GM21576 (cell line): ENCODE data around the gene PRDM13.
"Not testable (repeated sequence)": the region's sequence is repeated elsewhere in the genome, so short reads cannot be mapped to it uniquely, and the experiment has no call there.

Experiments
- ATAC-seq: cut with Tn5 transposase; IDR thresholded peaks from one replicate; pipeline ENCODE4 v1.9.1; 2021; ENCODE audit warnings: mild to moderate bottlenecking, moderate library complexity; ENCODE audit not compliant: unreplicated experiment

Gene PRDM13

DNA sequence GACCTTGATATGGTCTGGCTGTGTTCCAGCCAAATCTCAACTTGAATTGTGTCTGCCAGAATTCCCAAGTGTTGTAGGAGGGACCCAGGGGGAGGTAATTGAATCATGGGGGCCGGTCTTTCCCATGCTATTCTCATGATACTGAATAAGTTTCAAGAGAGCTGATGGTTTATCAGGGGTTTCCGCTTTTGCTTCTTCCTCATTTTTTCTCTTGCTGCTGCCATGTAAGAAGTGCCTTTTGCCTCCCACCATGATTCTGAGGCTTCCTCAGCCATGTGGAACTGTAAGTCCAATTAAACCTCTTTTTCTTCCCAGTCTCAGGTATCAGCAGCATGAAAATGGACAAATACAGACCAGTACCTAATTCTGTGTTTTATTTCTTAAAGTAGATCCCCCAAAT, 15.4 kb downstream of the PRDM13 start:
- ATAC-seq = not testable (repeated sequence)

GRCh38 chr6:99629293-99629692, 22.7 kb downstream of the PRDM13 start:
- ATAC-seq = no peak

DNA sequence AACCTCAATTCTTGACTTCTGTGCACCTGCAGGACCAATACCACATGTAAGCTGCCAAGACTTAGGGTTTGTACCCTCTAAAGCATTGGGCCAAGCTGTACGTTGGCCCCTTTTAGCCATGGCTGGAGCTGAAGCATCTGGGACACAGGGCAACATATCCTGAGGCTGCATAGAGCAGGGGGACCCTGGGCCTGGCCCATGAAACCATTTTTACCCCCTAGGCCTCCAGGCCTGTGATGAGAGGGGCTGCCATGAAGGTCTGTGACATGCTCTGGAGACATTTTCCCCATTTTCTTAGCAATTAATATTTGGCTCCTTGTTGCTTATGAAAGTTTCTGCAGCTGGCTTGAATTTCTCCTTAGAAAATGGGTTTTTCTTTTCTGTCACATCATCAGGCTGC, 31.0 kb downstream of the PRDM13 start:
- no peak for ATAC-seq

GRCh38 chr6:99638358-99638757, 31.7 kb downstream of the PRDM13 start:
- not testable (repeated sequence) for ATAC-seq

GRCh38 chr6:99641270-99641669, 34.6 kb downstream of the PRDM13 start:
- ATAC-seq = no peak

GRCh38 chr6:99645986-99646385, 39.4 kb downstream of the PRDM13 start:
- no peak for ATAC-seq

GRCh38 chr6:99650091-99650571, 43.5 kb downstream of the PRDM13 start:
- not testable (repeated sequence) for ATAC-seq

- no peak for ATAC-seq
Measured at GRCh38 chr6:99660206-99660605, 53.6 kb downstream of the PRDM13 start.

DNA sequence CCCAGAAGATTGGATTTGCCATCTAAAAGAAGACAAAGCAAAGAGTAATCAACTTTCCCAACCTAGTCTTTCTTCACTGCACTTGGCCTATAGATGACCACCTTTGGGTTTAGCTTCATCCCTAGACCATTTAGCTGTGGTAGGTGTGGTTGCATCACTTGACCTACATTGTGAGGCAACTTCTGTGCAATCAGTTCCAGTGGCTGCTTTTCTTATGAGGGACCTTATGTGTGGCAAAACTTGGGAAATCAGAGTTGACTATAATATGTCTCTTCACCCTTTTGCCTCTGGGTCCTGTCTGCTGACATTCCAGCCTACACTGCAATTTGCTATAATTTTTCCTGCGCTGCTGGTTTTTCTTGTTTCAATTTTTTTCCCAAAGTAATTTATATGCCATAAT, 55.2 kb downstream of the PRDM13 start:
- ATAC-seq = no peak

DNA sequence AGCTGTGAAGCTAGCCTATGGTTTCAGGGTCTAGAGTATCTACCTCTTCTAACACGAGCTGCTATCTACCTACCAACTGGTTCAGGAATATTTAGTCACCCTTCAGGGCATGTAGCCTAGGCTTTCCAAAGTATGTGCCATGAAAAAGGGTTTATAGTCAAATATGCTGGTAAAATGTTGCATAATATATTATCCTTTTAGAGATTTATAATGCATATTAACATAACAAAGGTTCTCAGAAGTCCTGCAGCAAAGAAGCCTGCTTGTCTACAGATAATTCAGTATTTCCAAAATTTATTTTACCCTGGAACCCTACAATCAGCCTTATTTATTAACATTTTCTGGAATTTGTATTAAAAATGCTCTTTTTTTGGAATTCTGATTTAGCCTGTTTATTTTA, 56.0 kb downstream of the PRDM13 start:
- ATAC-seq = no peak
